ENCODE data around the gene NAV3.

GRCh38 chr12:77834618-77835017 lies 3.9 kb downstream of the NAV3 start:
- no peak for TF ChIP-seq CTCF (IDR thresholded peaks at IDR 0.05)
- TF ChIP-seq POLR2A (IDR thresholded peaks at IDR 0.05), result no peak
